Ishikawa (cell line): ENCODE results near the gene ACAD8.

Source experiments
- CEBPB ChIP-seq: IDR thresholded peaks from 2 replicates; pipeline ENCODE4 v1.6.1; 2012
- CREB1 ChIP-seq: IDR thresholded peaks from 2 replicates; pipeline ENCODE4 v1.6.1; 2012; ENCODE audit warnings: low read depth
- EGR1 ChIP-seq: IDR thresholded peaks from 2 replicates; pipeline ENCODE4 v1.6.1; 2012
- EP300 ChIP-seq: IDR thresholded peaks from 2 replicates; pipeline ENCODE4 v1.6.1; 2012; ENCODE audit warnings: borderline replicate concordance
- FOXM1 ChIP-seq: IDR thresholded peaks from 2 replicates; pipeline ENCODE4 v1.6.1; 2012; ENCODE audit warnings: low read depth, borderline replicate concordance
- NFIC ChIP-seq: IDR thresholded peaks from 2 replicates; pipeline ENCODE4 v1.6.1; 2012
- RAD21 ChIP-seq: IDR thresholded peaks from 2 replicates; pipeline ENCODE4 v1.6.1; 2012; ENCODE audit warnings: low read depth
- TAF1 ChIP-seq: IDR thresholded peaks from 2 replicates; pipeline ENCODE4 v1.6.1; 2012; ENCODE audit warnings: low read depth, mild to moderate bottlenecking
- TCF12 ChIP-seq: IDR thresholded peaks from 2 replicates; pipeline ENCODE4 v1.6.1; 2012; ENCODE audit warnings: low read depth
- TEAD4 ChIP-seq: IDR thresholded peaks from 2 replicates; pipeline ENCODE4 v1.6.1; 2012
- YY1 ChIP-seq: IDR thresholded peaks from 2 replicates; pipeline ENCODE4 v1.6.1; 2012; ENCODE audit warnings: low read depth
- ZBTB7A ChIP-seq: IDR thresholded peaks from 2 replicates; pipeline ENCODE4 v1.6.1; 2012; ENCODE audit warnings: low read depth
- TF ChIP-seq, protein P1 (sequence below): IDR thresholded peaks from 2 replicates; pipeline ENCODE4 v1.6.1; 2012
- TF ChIP-seq, protein P2 (sequence below): IDR thresholded peaks from 2 replicates; pipeline ENCODE4 v1.6.1; 2012; ENCODE audit warnings: low read depth, mild to moderate bottlenecking
- TF ChIP-seq, protein P3 (sequence below): IDR thresholded peaks from 2 replicates; pipeline ENCODE4 v1.6.1; 2012

The ACAD8 gene

DNA sequence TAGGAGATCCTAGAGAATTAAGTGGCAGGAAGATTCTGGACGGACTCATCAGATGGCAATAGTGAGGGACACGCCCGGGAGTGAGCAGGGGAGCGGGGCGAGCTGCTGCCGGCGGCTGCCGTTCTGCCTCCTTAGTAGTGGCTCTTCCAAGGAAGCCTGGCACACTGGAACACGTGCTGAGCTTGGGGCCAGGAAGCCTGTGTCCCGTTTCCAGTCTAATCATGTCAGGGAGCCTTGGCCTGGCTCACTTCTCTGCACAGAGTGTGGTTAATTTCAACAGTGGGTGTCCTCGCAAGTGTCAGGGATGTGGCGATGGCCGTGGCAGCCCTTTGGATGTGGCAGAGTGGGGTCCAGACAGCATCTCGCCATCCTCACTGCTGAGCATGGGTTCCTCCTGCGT, 39.3 kb downstream of the ACAD8 start:
- TF ChIP-seq CREB1 = no peak
- TF ChIP-seq, protein P1, sequence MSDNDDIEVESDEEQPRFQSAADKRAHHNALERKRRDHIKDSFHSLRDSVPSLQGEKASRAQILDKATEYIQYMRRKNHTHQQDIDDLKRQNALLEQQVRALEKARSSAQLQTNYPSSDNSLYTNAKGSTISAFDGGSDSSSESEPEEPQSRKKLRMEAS = no peak
- TF ChIP-seq FOXM1 = no peak
- TF ChIP-seq NFIC = no peak
- no peak for TF ChIP-seq TCF12
- no peak for TF ChIP-seq CEBPB
- TF ChIP-seq, protein P2, sequence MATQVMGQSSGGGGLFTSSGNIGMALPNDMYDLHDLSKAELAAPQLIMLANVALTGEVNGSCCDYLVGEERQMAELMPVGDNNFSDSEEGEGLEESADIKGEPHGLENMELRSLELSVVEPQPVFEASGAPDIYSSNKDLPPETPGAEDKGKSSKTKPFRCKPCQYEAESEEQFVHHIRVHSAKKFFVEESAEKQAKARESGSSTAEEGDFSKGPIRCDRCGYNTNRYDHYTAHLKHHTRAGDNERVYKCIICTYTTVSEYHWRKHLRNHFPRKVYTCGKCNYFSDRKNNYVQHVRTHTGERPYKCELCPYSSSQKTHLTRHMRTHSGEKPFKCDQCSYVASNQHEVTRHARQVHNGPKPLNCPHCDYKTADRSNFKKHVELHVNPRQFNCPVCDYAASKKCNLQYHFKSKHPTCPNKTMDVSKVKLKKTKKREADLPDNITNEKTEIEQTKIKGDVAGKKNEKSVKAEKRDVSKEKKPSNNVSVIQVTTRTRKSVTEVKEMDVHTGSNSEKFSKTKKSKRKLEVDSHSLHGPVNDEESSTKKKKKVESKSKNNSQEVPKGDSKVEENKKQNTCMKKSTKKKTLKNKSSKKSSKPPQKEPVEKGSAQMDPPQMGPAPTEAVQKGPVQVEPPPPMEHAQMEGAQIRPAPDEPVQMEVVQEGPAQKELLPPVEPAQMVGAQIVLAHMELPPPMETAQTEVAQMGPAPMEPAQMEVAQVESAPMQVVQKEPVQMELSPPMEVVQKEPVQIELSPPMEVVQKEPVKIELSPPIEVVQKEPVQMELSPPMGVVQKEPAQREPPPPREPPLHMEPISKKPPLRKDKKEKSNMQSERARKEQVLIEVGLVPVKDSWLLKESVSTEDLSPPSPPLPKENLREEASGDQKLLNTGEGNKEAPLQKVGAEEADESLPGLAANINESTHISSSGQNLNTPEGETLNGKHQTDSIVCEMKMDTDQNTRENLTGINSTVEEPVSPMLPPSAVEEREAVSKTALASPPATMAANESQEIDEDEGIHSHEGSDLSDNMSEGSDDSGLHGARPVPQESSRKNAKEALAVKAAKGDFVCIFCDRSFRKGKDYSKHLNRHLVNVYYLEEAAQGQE = no peak
- TF ChIP-seq RAD21 = no peak

DNA sequence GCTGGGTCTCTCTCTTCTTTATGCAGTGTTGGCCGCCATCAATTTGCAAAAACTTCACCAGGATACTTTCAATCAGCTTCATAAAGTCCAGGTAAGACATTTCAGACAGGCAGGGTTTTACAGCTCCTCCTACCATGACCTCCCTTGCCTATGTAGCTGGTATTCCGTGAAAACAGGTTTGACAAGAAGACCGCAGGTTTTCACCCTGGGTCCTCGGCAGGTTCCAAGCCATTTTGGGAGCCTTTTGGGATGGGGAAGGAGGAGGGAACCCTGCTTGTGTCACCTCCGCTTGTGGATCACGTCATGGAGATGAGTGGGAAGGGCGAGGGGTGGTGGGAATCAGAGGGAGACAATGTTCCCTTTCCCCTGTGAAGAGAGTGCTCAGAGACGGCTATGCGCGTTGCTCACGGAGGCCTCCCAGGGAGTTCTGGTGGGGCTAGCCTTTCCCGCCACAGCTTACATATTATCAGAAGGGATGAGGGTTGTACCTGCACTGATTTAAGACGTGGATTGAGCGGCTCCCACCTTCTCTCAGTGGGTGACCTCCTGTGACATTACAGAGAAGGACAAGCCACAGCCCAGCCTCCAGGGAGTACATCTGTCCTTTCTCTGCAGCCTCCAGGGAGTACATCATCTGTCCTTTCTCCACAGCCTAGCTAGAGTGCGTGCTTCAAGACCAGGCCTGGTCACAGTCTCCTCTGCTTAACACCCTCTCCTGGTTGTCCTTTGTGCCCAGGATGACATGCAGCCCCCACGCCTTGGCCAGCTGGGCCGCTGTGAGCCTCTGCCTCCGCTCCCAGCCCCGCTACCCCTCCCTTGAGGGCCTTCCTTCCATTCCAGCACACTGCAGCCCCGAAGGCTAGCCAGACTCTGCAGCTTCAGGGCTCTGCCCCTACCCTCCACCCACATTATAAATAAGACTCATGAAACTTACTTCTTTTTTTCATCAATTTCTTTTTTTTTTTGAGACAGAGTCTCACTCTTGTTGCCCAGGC, 40.0 kb downstream of the ACAD8 start:
- TF ChIP-seq ZBTB7A (no peak), CEBPB (no peak), YY1 (no peak), TEAD4 (no peak), EP300 (no peak), FOXM1 (no peak), EGR1 (no peak), NFIC (no peak), CREB1 (no peak), RAD21 (no peak), TCF12 (no peak), TAF1 (no peak)
- TF ChIP-seq, protein P3, sequence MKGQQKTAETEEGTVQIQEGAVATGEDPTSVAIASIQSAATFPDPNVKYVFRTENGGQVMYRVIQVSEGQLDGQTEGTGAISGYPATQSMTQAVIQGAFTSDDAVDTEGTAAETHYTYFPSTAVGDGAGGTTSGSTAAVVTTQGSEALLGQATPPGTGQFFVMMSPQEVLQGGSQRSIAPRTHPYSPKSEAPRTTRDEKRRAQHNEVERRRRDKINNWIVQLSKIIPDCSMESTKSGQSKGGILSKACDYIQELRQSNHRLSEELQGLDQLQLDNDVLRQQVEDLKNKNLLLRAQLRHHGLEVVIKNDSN = no peak
- TF ChIP-seq, protein P2 = no peak
- TF ChIP-seq, protein P1 = no peak

DNA sequence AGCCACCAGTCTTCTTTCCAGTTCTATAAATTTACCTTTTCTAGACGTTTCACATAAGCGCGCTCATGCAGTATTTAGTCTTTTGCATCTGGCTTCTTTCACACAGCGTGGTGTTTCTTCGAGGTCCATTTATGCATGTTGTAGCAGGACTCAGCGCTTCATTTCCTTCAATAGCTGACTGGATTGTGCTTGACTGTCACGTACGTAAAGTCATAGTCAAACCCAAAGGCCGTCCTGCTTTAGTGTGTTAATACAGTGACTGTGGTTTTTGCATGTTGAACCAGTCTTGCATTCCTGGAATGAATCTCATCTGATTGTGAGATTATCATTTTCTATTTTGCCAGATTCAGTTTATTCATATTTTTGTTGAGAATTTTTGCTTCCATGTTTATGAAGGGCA, 41.3 kb downstream of the ACAD8 start:
- TF ChIP-seq TAF1 (no peak), EGR1 (no peak), CEBPB (no peak), FOXM1 (no peak), EP300 (no peak), NFIC (no peak), TCF12 (no peak), RAD21 (no peak), CREB1 (no peak), TEAD4 (no peak), ZBTB7A (no peak), YY1 (no peak)
- TF ChIP-seq, protein P3 = no peak
- TF ChIP-seq, protein P2 = no peak
- TF ChIP-seq, protein P1 = no peak

DNA sequence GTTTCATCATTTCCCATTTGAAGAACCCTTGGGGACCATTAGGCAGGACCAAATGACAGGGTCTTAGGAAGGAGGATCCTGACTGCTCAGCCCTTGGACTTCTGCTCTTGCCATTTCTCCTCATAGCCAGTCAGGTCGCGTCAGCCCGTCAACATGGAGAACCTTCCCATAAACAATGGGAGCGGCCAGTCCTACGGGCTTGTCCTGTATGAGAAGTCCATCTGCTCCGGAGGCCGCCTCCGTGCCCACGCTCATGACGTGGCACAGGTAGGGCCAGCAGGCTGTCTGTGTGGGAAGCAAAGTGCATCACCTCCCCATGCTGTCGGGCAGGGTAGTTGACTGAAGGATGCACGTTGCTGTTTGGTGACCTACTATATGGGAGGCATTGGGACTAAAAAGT, 58.9 kb downstream of the ACAD8 start:
- TF ChIP-seq RAD21 (no peak), TEAD4 (no peak), ZBTB7A (no peak), CREB1 (no peak), EP300 (no peak), NFIC (no peak), TCF12 (no peak), TAF1 (no peak)
- TF ChIP-seq, protein P1 = no peak
- TF ChIP-seq, protein P2 = no peak
- TF ChIP-seq, protein P3 = no peak
